ENCODE data around the gene ARHGEF7.
"Not testable (repeated sequence)": the region's sequence is repeated elsewhere in the genome, so short reads cannot be mapped to it uniquely, and the experiment has no call there.

DNA sequence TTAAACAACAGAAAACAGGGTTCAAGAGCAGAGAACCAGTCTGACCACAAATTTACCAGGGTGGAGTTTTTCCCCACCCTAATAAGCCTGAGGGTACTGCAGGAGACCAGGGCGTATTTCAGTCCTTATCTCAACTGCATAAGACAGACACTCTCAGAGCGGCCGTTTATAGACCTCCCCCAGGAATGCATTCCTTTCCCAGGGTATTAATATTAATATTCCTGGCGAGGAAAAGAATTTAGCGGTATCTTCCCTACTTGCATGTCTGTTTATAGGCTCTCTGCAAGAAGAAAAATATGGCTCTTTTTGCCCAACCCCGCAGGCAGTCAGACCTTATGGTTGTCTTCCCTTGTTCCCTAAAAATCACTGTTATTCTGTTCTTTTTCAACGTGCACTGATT lies 43.6 kb upstream of the ARHGEF7 start:
- TF ChIP-seq CTCF, EZH2phosphoT487 (IDR thresholded peaks at IDR 0.05): not testable (repeated sequence)

All from neural progenitor cell (in vitro differentiated cells).